Measurements from ENCODE around the gene LRMDA.

- TF ChIP-seq CTCF (IDR thresholded peaks at IDR 0.05) (no peak), POLR2A (IDR thresholded peaks at IDR 0.05) (no peak)
Measured at GRCh38 chr10:75878586-75878985, 447.2 kb downstream of the LRMDA start.
